ENCODE measurements around the gene WFDC5.

WFDC5 gene

GRCh38 chr20:45077559-45077958 lies 37.4 kb downstream of the WFDC5 start:
- TF ChIP-seq TCF12 (IDR thresholded peaks at IDR 0.05; ENCODE audit: low read depth) (no peak), NFIC (IDR thresholded peaks at IDR 0.05) (no peak), CREB1 (IDR thresholded peaks at IDR 0.05; ENCODE audit: low read depth) (no peak)
- TF ChIP-seq, protein P1, sequence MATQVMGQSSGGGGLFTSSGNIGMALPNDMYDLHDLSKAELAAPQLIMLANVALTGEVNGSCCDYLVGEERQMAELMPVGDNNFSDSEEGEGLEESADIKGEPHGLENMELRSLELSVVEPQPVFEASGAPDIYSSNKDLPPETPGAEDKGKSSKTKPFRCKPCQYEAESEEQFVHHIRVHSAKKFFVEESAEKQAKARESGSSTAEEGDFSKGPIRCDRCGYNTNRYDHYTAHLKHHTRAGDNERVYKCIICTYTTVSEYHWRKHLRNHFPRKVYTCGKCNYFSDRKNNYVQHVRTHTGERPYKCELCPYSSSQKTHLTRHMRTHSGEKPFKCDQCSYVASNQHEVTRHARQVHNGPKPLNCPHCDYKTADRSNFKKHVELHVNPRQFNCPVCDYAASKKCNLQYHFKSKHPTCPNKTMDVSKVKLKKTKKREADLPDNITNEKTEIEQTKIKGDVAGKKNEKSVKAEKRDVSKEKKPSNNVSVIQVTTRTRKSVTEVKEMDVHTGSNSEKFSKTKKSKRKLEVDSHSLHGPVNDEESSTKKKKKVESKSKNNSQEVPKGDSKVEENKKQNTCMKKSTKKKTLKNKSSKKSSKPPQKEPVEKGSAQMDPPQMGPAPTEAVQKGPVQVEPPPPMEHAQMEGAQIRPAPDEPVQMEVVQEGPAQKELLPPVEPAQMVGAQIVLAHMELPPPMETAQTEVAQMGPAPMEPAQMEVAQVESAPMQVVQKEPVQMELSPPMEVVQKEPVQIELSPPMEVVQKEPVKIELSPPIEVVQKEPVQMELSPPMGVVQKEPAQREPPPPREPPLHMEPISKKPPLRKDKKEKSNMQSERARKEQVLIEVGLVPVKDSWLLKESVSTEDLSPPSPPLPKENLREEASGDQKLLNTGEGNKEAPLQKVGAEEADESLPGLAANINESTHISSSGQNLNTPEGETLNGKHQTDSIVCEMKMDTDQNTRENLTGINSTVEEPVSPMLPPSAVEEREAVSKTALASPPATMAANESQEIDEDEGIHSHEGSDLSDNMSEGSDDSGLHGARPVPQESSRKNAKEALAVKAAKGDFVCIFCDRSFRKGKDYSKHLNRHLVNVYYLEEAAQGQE (IDR thresholded peaks at IDR 0.05; ENCODE audit: low read depth) = no peak

- TF ChIP-seq CEBPB (IDR thresholded peaks at IDR 0.05) = no peak
- TF ChIP-seq FOXM1 (IDR thresholded peaks at IDR 0.05; ENCODE audit: borderline replicate concordance, low read depth) = no peak
- TF ChIP-seq EGR1 (IDR thresholded peaks at IDR 0.05) = no peak
- TF ChIP-seq TAF1 (IDR thresholded peaks at IDR 0.05; ENCODE audit: low read depth) = no peak
- no peak for TF ChIP-seq TEAD4 (IDR thresholded peaks at IDR 0.05)
- TF ChIP-seq USF1 (IDR thresholded peaks at IDR 0.05) = no peak
- no peak for TF ChIP-seq ZBTB7A (IDR thresholded peaks at IDR 0.05; ENCODE audit: low read depth)
- TF ChIP-seq, protein P2, sequence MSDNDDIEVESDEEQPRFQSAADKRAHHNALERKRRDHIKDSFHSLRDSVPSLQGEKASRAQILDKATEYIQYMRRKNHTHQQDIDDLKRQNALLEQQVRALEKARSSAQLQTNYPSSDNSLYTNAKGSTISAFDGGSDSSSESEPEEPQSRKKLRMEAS (IDR thresholded peaks at IDR 0.05) = no peak
- TF ChIP-seq TCF12 (IDR thresholded peaks at IDR 0.05; ENCODE audit: low read depth) = no peak
- no peak for TF ChIP-seq CREB1 (IDR thresholded peaks at IDR 0.05; ENCODE audit: low read depth)
- TF ChIP-seq, protein P1 (IDR thresholded peaks at IDR 0.05; ENCODE audit: low read depth) = no peak
- no peak for TF ChIP-seq NFIC (IDR thresholded peaks at IDR 0.05)
- TF ChIP-seq RAD21 (IDR thresholded peaks at IDR 0.05; ENCODE audit: low read depth) = no peak
- no peak for TF ChIP-seq EP300 (IDR thresholded peaks at IDR 0.05; ENCODE audit: borderline replicate concordance)
- no peak for TF ChIP-seq YY1 (IDR thresholded peaks at IDR 0.05; ENCODE audit: low read depth)
Measured at GRCh38 chr20:45073221-45073620, 41.8 kb downstream of the WFDC5 start.

- TF ChIP-seq, protein P2 (IDR thresholded peaks at IDR 0.05) = no peak
- TF ChIP-seq NFIC (IDR thresholded peaks at IDR 0.05) (no peak), FOXM1 (IDR thresholded peaks at IDR 0.05; ENCODE audit: borderline replicate concordance, low read depth) (no peak), CREB1 (IDR thresholded peaks at IDR 0.05; ENCODE audit: low read depth) (no peak)
Measured at GRCh38 chr20:45072066-45072465, 42.9 kb downstream of the WFDC5 start.

DNA sequence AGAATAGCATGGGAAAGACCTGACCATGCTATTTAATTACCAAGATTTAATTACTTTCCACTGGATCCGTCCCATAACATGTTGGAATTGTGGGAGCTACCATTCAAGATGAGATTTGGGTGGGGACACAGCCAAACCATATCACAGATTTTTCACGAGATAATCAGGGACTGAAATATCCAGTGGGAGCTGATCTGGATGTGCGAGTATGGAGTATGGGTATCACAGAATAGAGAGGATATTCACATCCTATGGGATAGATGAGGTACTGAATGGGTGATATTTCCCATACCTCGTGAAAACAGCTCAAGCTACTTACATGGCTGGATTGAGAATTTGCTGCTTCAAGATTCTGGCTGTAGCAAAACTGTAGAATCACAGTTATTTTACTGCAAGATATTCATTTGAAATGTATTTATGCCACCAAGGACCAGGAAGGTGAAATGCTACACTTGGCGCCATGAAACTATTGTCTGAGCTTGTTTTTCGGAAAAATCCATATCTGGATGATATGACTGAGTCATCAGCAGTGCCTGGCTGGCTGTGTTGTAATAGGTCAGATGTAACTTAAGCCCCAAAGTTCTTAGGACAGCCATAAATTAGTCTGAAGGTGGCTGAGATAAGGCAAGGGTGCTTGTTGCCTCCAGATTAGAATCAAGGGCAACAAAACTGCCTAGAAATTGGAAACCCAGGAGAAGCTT lies 43.9 kb downstream of the WFDC5 start:
- TF ChIP-seq EP300 (IDR thresholded peaks at IDR 0.05; ENCODE audit: borderline replicate concordance) (no peak), CEBPB (IDR thresholded peaks at IDR 0.05) (no peak), TCF12 (IDR thresholded peaks at IDR 0.05; ENCODE audit: low read depth) (no peak), EGR1 (IDR thresholded peaks at IDR 0.05) (no peak), RAD21 (IDR thresholded peaks at IDR 0.05; ENCODE audit: low read depth) (no peak), FOXM1 (IDR thresholded peaks at IDR 0.05; ENCODE audit: borderline replicate concordance, low read depth) (no peak), YY1 (IDR thresholded peaks at IDR 0.05; ENCODE audit: low read depth) (no peak), TEAD4 (IDR thresholded peaks at IDR 0.05) (no peak), ZBTB7A (IDR thresholded peaks at IDR 0.05; ENCODE audit: low read depth) (no peak), CREB1 (IDR thresholded peaks at IDR 0.05; ENCODE audit: low read depth) (no peak), USF1 (IDR thresholded peaks at IDR 0.05) (no peak), TAF1 (IDR thresholded peaks at IDR 0.05; ENCODE audit: low read depth) (no peak), NFIC (IDR thresholded peaks at IDR 0.05) (no peak)
- TF ChIP-seq, protein P2 (IDR thresholded peaks at IDR 0.05) = no peak
- TF ChIP-seq, protein P1 (IDR thresholded peaks at IDR 0.05; ENCODE audit: low read depth) = no peak

Data from Ishikawa (cell line).